ENCODE data around the gene ARHGEF39. TPM values are rescaled to one million over a fixed set of nuclear protein-coding genes. Genes with fewer than 3 reads are reported as not detected.

Gene ARHGEF39
- total and polyA plus RNA-seq, 2 donors: 1.1 to 4.7 TPM

- 95% methylated on average over 7 of the region's 7 CpGs for WGBS
- Histone ChIP-seq H3K36me3 (ENCODE audit: insufficient read depth) (peaks cover 18% of the 10 kb centered on the region), H3K27ac (ENCODE audit: low read depth) (no peak overlapping the region), H3K4me1 (ENCODE audit: insufficient read depth) (no peaks in the 10 kb centered on the region), H3K4me3 (ENCODE audit: low read depth, low read length) (no peak overlapping the region)
- no peak for DNase-seq (ENCODE audit: extremely low spot score)
Measured at GRCh38 chr9:35702696-35703095, 37.7 kb upstream of the ARHGEF39 start.

GRCh38 chr9:35700942-35701341, 35.9 kb upstream of the ARHGEF39 start:
- DNase-seq (ENCODE audit: extremely low spot score): no peak
- H3K27ac ChIP-seq (ENCODE audit: low read depth): no peak overlapping the region
- no peaks in the 10 kb centered on the region for H3K4me1 ChIP-seq (ENCODE audit: insufficient read depth)
- H3K36me3 ChIP-seq (ENCODE audit: insufficient read depth): peaks cover 14% of the 10 kb centered on the region
- no peak overlapping the region for H3K4me3 ChIP-seq (ENCODE audit: low read depth, low read length)

- Histone ChIP-seq H3K4me3 (ENCODE audit: low read depth, low read length) (no peak overlapping the region), H3K4me1 (ENCODE audit: insufficient read depth) (no peaks in the 10 kb centered on the region), H3K36me3 (ENCODE audit: insufficient read depth) (peaks cover 8% of the 10 kb centered on the region), H3K27ac (ENCODE audit: low read depth) (no peak overlapping the region)
- 86% methylated on average over 11 of the region's 11 CpGs for WGBS
- DNase-seq (ENCODE audit: extremely low spot score): no peak
Measured at GRCh38 chr9:35700031-35700430, 35.0 kb upstream of the ARHGEF39 start.

GRCh38 chr9:35698231-35698630, 33.2 kb upstream of the ARHGEF39 start:
- Histone ChIP-seq H3K27ac (ENCODE audit: low read depth) (no peak overlapping the region), H3K4me3 (ENCODE audit: low read depth, low read length) (no peak overlapping the region), H3K36me3 (ENCODE audit: insufficient read depth) (peaks cover 6% of the 10 kb centered on the region), H3K4me1 (ENCODE audit: insufficient read depth) (no peaks in the 10 kb centered on the region)
- DNase-seq (ENCODE audit: extremely low spot score): no peak
- 88% methylated on average over 5 of the region's 5 CpGs for WGBS

GRCh38 chr9:35697486-35697885, 32.5 kb upstream of the ARHGEF39 start:
- whole genome bisulfite sequencing: 70% methylated on average over 14 of the region's 14 CpGs
- Histone ChIP-seq H3K27ac (ENCODE audit: low read depth) (no peak overlapping the region), H3K36me3 (ENCODE audit: insufficient read depth) (peaks cover 6% of the 10 kb centered on the region), H3K4me3 (ENCODE audit: low read depth, low read length) (no peak overlapping the region), H3K4me1 (ENCODE audit: insufficient read depth) (no peaks in the 10 kb centered on the region)
- DNase-seq (ENCODE audit: extremely low spot score): no peak

- no peak overlapping the region for H3K27ac ChIP-seq (ENCODE audit: low read depth)
- H3K36me3 ChIP-seq (ENCODE audit: insufficient read depth): peaks cover 6% of the 10 kb centered on the region
- no peak overlapping the region for H3K4me3 ChIP-seq (ENCODE audit: low read depth, low read length)
- no peaks in the 10 kb centered on the region for H3K4me1 ChIP-seq (ENCODE audit: insufficient read depth)
- DNase-seq (ENCODE audit: extremely low spot score): no peak
- WGBS: 36% methylated on average over 9 of the region's 9 CpGs
Measured at GRCh38 chr9:35696520-35697215, 31.7 kb upstream of the ARHGEF39 start.

GRCh38 chr9:35695943-35696401, 31.0 kb upstream of the ARHGEF39 start:
- Histone ChIP-seq H3K4me1 (ENCODE audit: insufficient read depth) (no peaks in the 10 kb centered on the region), H3K36me3 (ENCODE audit: insufficient read depth) (peaks cover 5% of the 10 kb centered on the region), H3K27ac (ENCODE audit: low read depth) (no peak overlapping the region), H3K4me3 (ENCODE audit: low read depth, low read length) (no peak overlapping the region)
- WGBS: 89% methylated on average over 3 of the region's 3 CpGs
- no peak for DNase-seq (ENCODE audit: extremely low spot score)

GRCh38 chr9:35691757-35692301, 26.8 kb upstream of the ARHGEF39 start:
- Histone ChIP-seq H3K36me3 (ENCODE audit: insufficient read depth) (no peaks in the 10 kb centered on the region), H3K4me1 (ENCODE audit: insufficient read depth) (no peaks in the 10 kb centered on the region), H3K27ac (ENCODE audit: low read depth) (no peak overlapping the region), H3K4me3 (ENCODE audit: low read depth, low read length) (no peak overlapping the region)
- WGBS: 43% methylated on average over 13 of the region's 13 CpGs
- no peak for DNase-seq (ENCODE audit: extremely low spot score)

- no peak for DNase-seq (ENCODE audit: extremely low spot score)
- WGBS: 9% methylated on average over 10 of the region's 10 CpGs
- Histone ChIP-seq H3K36me3 (ENCODE audit: insufficient read depth) (no peaks in the 10 kb centered on the region), H3K4me1 (ENCODE audit: insufficient read depth) (no peaks in the 10 kb centered on the region), H3K4me3 (ENCODE audit: low read depth, low read length) (peak overlapping the region; percentile 64), H3K27ac (ENCODE audit: low read depth) (peak overlapping the region; percentile 93)
Measured at GRCh38 chr9:35691334-35691650, 26.3 kb upstream of the ARHGEF39 start.

GRCh38 chr9:35690614-35691333, 25.8 kb upstream of the ARHGEF39 start:
- Histone ChIP-seq H3K36me3 (ENCODE audit: insufficient read depth) (no peaks in the 10 kb centered on the region), H3K4me1 (ENCODE audit: insufficient read depth) (no peaks in the 10 kb centered on the region), H3K27ac (ENCODE audit: low read depth) (peak overlapping the region; percentile 93), H3K4me3 (ENCODE audit: low read depth, low read length) (peak overlapping the region; percentile 64)
- WGBS: 1% methylated on average over 61 of the region's 61 CpGs
- DNase-seq (ENCODE audit: extremely low spot score): peak; percentile 41

GRCh38 chr9:35690294-35690613, 25.3 kb upstream of the ARHGEF39 start:
- no peaks in the 10 kb centered on the region for H3K4me1 ChIP-seq (ENCODE audit: insufficient read depth)
- no peak for DNase-seq (ENCODE audit: extremely low spot score)
- H3K36me3 ChIP-seq (ENCODE audit: insufficient read depth): no peaks in the 10 kb centered on the region
- H3K4me3 ChIP-seq (ENCODE audit: low read depth, low read length): peak overlapping the region; percentile 64
- WGBS: under 1% methylated on average over 21 of the region's 21 CpGs
- peak overlapping the region; percentile 93 for H3K27ac ChIP-seq (ENCODE audit: low read depth)

GRCh38 chr9:35689542-35690293, 24.7 kb upstream of the ARHGEF39 start, which contains the start of gene TPM2:
Gene TPM2, minus strand, starts transcription at chr9:35689925. Its CDS starts 108 bp downstream, at chr9:35689817.
- WGBS: 10% methylated on average over 61 of the region's 61 CpGs
- no peak for DNase-seq (ENCODE audit: extremely low spot score)
- no peaks in the 10 kb centered on the region for H3K4me1 ChIP-seq (ENCODE audit: insufficient read depth)
- H3K27ac ChIP-seq (ENCODE audit: low read depth): peak within 1 kb of the TSS; percentile 93
- H3K4me3 ChIP-seq (ENCODE audit: low read depth, low read length): peak within 1 kb of the TSS; percentile 64
- no peaks in the 10 kb centered on the region for H3K36me3 ChIP-seq (ENCODE audit: insufficient read depth)

- Histone ChIP-seq H3K36me3 (ENCODE audit: insufficient read depth) (no peaks in the 10 kb centered on the region), H3K27ac (ENCODE audit: low read depth) (peak overlapping the region; percentile 86), H3K4me1 (ENCODE audit: insufficient read depth) (no peaks in the 10 kb centered on the region), H3K4me3 (ENCODE audit: low read depth, low read length) (peak overlapping the region; percentile 64)
- DNase-seq (ENCODE audit: extremely low spot score): no peak
- WGBS: 30% methylated on average over 12 of the region's 12 CpGs
Measured at GRCh38 chr9:35688558-35689541, 23.9 kb upstream of the ARHGEF39 start.

All from urinary bladder (tissue), 4 donors.